ENCODE data around the gene HIBCH. TPM values are rescaled to one million over a fixed set of nuclear protein-coding genes. Genes with fewer than 3 reads are reported as not detected.
"Not testable (repeated sequence)": the region's sequence is repeated elsewhere in the genome, so short reads cannot be mapped to it uniquely, and the experiment has no call there.

Gene HIBCH
- total RNA-seq, 1 donor from 2014 or later, result 38.8 TPM

DNA sequence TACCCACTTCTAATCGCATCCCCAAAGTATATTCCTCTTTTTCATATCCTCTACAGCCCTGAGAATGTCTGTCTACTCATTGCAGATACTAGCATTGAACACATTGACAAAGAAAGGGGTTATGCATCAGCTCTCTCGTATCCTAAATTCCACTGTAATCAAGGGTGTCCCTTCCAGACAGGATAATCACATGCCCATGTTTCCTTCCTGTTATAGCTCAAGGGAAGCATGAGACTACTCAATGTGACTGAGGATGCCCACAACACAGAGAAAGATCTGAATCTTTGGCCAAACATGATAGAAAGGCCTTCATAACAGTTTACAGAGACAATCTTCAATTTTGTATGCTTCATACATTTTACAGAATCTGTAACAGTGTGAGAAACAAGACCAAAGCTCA, 69.2 kb downstream of the HIBCH start:
- no peaks in the 10 kb centered on the region for H3F3A ChIP-seq (ENCODE audit: low read depth)
- H3K9me3 Mint-ChIP-seq, result no peaks in the 10 kb centered on the region
- no peaks in the 10 kb centered on the region for H3K9me3 ChIP-seq (ENCODE audit: low read depth)
- no peak overlapping the region for H3K4me2 ChIP-seq
- H3K27ac Mint-ChIP-seq, result no peak overlapping the region
- H3K36me3 Mint-ChIP-seq, result peaks cover 8% of the 10 kb centered on the region
- H3K27me3 ChIP-seq, result no peaks in the 10 kb centered on the region
- no peaks in the 10 kb centered on the region for H3K36me3 ChIP-seq
- no peaks in the 10 kb centered on the region for H3K4me1 ChIP-seq
- H2AFZ ChIP-seq (replicated peaks), result no peak overlapping the region
- no peak overlapping the region for H3K4me3 ChIP-seq
- no peak overlapping the region for H3K4me3 Mint-ChIP-seq
- no peaks in the 10 kb centered on the region for H3K4me1 Mint-ChIP-seq
- no peak overlapping the region for H3K9ac ChIP-seq
- no peaks in the 10 kb centered on the region for H3K27me3 Mint-ChIP-seq (ENCODE audit: insufficient read depth, low read depth)
- no peak overlapping the region for H3K27ac ChIP-seq
- TF ChIP-seq EZH2 (IDR thresholded peaks at IDR 0.05), result no peak
- TF ChIP-seq EZH2phosphoT487 (IDR thresholded peaks at IDR 0.05), result no peak
- TF ChIP-seq, protein P1, sequence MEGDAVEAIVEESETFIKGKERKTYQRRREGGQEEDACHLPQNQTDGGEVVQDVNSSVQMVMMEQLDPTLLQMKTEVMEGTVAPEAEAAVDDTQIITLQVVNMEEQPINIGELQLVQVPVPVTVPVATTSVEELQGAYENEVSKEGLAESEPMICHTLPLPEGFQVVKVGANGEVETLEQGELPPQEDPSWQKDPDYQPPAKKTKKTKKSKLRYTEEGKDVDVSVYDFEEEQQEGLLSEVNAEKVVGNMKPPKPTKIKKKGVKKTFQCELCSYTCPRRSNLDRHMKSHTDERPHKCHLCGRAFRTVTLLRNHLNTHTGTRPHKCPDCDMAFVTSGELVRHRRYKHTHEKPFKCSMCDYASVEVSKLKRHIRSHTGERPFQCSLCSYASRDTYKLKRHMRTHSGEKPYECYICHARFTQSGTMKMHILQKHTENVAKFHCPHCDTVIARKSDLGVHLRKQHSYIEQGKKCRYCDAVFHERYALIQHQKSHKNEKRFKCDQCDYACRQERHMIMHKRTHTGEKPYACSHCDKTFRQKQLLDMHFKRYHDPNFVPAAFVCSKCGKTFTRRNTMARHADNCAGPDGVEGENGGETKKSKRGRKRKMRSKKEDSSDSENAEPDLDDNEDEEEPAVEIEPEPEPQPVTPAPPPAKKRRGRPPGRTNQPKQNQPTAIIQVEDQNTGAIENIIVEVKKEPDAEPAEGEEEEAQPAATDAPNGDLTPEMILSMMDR (IDR thresholded peaks at IDR 0.05), result no peak
- DNase-seq (ENCODE audit: low spot score), result no peak
- no peaks in the 10 kb centered on the region for H3K79me2 ChIP-seq (ENCODE audit: low read depth)
- no peaks in the 10 kb centered on the region for H4K20me1 ChIP-seq (ENCODE audit: low read depth)

DNA sequence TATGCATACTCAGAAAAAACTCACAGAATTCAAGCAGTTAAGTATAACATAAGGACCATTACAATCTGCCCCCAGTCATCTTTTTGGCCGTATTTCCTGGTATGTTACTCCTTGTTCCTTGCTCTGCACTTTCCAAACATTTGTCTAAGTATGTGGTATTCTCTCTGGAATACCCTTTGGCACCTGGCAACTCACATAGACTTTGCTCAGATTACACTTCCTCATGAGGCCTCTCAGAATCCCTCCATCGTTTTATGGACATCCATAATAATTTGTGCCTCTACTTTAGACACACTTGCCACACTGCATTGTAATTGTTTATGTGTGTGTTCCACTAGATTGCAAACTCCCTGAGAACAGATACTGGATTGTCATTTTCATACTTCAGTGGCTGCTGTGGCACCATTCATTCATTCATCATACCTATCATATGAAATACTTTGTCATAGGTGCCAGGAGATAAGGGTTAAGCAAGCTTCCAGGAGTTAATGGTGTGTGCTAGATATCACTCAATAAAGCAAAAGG, 84.0 kb downstream of the HIBCH start:
- DNase-seq (ENCODE audit: low spot score), result no peak
- Histone ChIP-seq H3K9ac (no peak overlapping the region), H3K27ac (no peak overlapping the region), H2AFZ (replicated peaks) (no peak overlapping the region), H3K79me2 (ENCODE audit: low read depth) (no peaks in the 10 kb centered on the region), H3K27me3 (no peaks in the 10 kb centered on the region), H3K36me3 (peaks cover 5% of the 10 kb centered on the region), H3K4me1 (no peaks in the 10 kb centered on the region), H3K4me2 (no peak overlapping the region), H3K4me3 (no peak overlapping the region), H3F3A (ENCODE audit: low read depth) (no peaks in the 10 kb centered on the region), H3K9me3 (ENCODE audit: low read depth) (peaks cover 6% of the 10 kb centered on the region), H4K20me1 (ENCODE audit: low read depth) (no peaks in the 10 kb centered on the region)
- no peak overlapping the region for H3K4me3 Mint-ChIP-seq
- H3K4me1 Mint-ChIP-seq, result no peaks in the 10 kb centered on the region
- no peak overlapping the region for H3K27ac Mint-ChIP-seq
- H3K9me3 Mint-ChIP-seq, result peaks cover 7% of the 10 kb centered on the region
- H3K36me3 Mint-ChIP-seq, result peaks cover 24% of the 10 kb centered on the region
- TF ChIP-seq, protein P1 (IDR thresholded peaks at IDR 0.05), result no peak
- TF ChIP-seq EZH2 (IDR thresholded peaks at IDR 0.05) (no peak), EZH2phosphoT487 (IDR thresholded peaks at IDR 0.05) (no peak)
- peaks cover 2% of the 10 kb centered on the region for H3K27me3 Mint-ChIP-seq (ENCODE audit: insufficient read depth, low read depth)

DNA sequence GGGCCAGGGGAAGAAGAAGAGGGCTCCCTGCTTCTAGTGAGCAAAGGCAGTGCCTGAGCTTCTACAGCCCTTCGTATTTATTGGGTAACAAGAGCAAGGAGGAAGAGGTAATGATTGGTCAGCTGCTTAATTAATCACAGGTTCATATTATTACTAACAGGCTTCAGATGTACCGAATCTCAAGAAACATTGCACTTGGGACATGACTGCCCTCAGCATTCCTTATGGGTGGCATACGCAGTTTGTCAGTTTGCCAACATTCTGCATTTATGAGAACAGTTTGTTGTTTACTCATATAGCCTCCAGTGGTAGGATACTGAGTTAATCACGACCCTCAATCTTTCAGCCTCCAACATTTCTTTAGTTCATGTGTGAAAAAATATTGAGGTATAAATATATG, 84.5 kb downstream of the HIBCH start:
- TF ChIP-seq EZH2phosphoT487 (IDR thresholded peaks at IDR 0.05) (no peak), EZH2 (IDR thresholded peaks at IDR 0.05) (no peak)
- TF ChIP-seq, protein P1 (IDR thresholded peaks at IDR 0.05), result no peak
- Histone ChIP-seq H3K79me2 (ENCODE audit: low read depth) (no peaks in the 10 kb centered on the region), H3F3A (ENCODE audit: low read depth) (no peaks in the 10 kb centered on the region), H4K20me1 (ENCODE audit: low read depth) (no peaks in the 10 kb centered on the region), H3K4me1 (no peaks in the 10 kb centered on the region), H3K4me2 (no peak overlapping the region), H3K36me3 (peaks cover 5% of the 10 kb centered on the region), H2AFZ (replicated peaks) (no peak overlapping the region), H3K27ac (no peak overlapping the region), H3K4me3 (no peak overlapping the region), H3K27me3 (no peaks in the 10 kb centered on the region), H3K9me3 (ENCODE audit: low read depth) (peaks cover 3% of the 10 kb centered on the region), H3K9ac (no peak overlapping the region)
- H3K4me3 Mint-ChIP-seq, result no peak overlapping the region
- peaks cover 19% of the 10 kb centered on the region for H3K36me3 Mint-ChIP-seq
- H3K9me3 Mint-ChIP-seq, result peaks cover 2% of the 10 kb centered on the region
- DNase-seq (ENCODE audit: low spot score), result no peak
- no peak overlapping the region for H3K27ac Mint-ChIP-seq
- peaks cover 2% of the 10 kb centered on the region for H3K27me3 Mint-ChIP-seq (ENCODE audit: insufficient read depth, low read depth)
- no peaks in the 10 kb centered on the region for H3K4me1 Mint-ChIP-seq

DNA sequence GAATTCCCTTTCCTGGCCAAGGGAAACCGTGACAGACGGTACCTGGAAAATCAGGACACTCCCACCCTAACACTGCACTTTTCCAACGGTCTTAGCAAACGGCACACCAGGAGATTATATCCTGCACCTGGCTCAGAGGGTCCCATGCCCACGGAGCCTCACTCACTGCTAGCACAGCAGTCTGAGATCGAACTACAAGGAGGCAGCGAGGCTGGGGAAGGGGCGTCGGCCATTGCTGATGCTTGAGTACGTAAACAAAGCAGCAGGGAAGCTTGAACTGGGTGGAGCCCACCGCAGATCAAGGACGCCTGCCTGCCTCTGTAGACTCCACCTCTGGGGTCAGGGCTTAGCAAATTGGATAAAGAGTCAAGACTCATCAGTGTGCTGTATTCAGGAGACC, 95.6 kb downstream of the HIBCH start:
- not testable (repeated sequence) for DNase-seq (ENCODE audit: low spot score); H3K4me1 Mint-ChIP-seq; H3K4me2 ChIP-seq; H3K27ac Mint-ChIP-seq; H3K9ac ChIP-seq; H3K79me2 ChIP-seq (ENCODE audit: low read depth); H2AFZ ChIP-seq (replicated peaks); H4K20me1 ChIP-seq (ENCODE audit: low read depth); H3F3A ChIP-seq (ENCODE audit: low read depth); H3K4me1 ChIP-seq; H3K36me3 ChIP-seq; H3K4me3 ChIP-seq; H3K27me3 ChIP-seq; H3K4me3 Mint-ChIP-seq; H3K27me3 Mint-ChIP-seq (ENCODE audit: insufficient read depth, low read depth); H3K27ac ChIP-seq; H3K9me3 ChIP-seq (ENCODE audit: low read depth)
- Mint-ChIP-seq H3K9me3 (peaks cover 48% of the 10 kb centered on the region), H3K36me3 (peaks cover 60% of the 10 kb centered on the region)

DNA sequence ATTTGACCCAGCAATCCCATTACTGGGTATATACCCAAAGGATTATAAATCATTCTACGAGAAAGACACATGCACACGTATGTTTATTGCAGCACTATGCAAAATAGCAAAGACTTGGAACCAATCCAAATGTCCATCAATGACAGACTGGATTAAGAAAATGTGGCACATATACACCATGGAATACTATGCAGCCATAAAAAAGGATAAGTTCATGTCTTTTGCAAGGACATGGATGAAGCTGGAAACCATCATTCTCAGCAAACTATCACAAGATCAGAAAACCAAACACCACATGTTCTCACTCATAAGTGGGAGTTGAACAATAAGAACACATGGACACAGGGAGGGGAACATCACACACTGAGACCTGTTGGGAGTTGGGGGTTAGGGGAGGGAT, 96.9 kb downstream of the HIBCH start:
- H3K4me1 ChIP-seq, result peaks cover 19% of the 10 kb centered on the region
- H3K27ac ChIP-seq; H3K4me3 ChIP-seq; H3K79me2 ChIP-seq (ENCODE audit: low read depth); H3K27me3 Mint-ChIP-seq (ENCODE audit: insufficient read depth, low read depth); DNase-seq (ENCODE audit: low spot score); H2AFZ ChIP-seq (replicated peaks); H4K20me1 ChIP-seq (ENCODE audit: low read depth); H3K4me1 Mint-ChIP-seq; H3K9me3 ChIP-seq (ENCODE audit: low read depth); H3K27ac Mint-ChIP-seq; H3K9ac ChIP-seq; H3K27me3 ChIP-seq; H3K36me3 ChIP-seq; H3K4me2 ChIP-seq; H3F3A ChIP-seq (ENCODE audit: low read depth); H3K4me3 Mint-ChIP-seq: not testable (repeated sequence)
- Mint-ChIP-seq H3K36me3 (peaks cover 52% of the 10 kb centered on the region), H3K9me3 (peaks cover 41% of the 10 kb centered on the region)
